T1000 (cell line): ENCODE measurements around the gene TGFB1.
"Not testable (repeated sequence)": the region's sequence is repeated elsewhere in the genome, so short reads cannot be mapped to it uniquely, and the experiment has no call there.

Source experiments
- DNase-seq: peaks from one replicate; lab custom pipeline; 2025; ENCODE audit warnings: mixed read lengths; lab: John Stamatoyannopoulos, UW

TGFB1 gene

DNA sequence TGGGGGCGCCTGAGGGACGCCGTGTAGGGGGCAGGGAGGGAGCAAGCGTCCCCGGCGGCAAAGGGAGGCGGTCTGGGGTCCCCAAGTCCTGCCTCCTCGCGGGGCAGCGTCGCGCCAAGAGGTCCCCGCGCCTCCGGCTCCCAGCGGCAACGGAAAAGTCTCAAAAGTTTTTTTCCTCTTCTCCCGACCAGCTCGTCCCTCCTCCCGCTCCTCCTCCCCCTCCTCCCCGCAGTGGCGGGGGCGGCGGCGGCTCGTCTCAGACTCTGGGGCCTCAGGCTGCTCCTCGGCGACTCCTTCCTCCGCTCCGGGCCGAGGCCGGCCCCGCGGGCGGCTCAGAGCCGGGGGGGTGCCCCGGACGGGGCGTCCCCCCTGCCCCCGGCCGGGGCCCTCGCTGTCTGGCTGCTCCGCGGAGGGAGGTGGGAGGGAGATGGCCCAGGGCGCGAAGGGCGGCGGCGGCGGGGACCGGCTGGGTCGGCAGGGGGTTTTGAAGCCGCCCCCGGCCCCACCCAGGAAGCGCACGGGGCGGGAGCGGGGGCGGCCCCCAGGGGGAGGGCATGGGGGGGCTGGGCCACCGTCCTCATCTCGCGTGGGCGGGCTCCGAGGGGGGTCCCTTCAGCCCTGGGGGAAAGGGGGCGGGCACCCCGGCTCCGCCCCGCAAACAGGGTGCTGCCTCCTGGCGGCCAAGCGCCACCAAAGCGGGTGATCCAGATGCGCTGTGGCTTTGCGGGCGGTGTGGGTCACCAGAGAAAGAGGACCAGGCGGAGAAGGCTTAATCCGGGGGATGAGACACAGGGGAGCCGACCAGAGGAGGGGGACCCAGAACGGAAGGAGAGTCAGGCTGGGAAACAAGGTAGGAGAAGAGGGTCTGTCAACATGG lies at the start of gene TGFB1:
TGFB1 (minus strand) TSS at position 457 of the 877 bp plus-strand sequence. CDS start 878 bp downstream, outside the sequence.
- DNase-seq: peak; percentile 81

DNA sequence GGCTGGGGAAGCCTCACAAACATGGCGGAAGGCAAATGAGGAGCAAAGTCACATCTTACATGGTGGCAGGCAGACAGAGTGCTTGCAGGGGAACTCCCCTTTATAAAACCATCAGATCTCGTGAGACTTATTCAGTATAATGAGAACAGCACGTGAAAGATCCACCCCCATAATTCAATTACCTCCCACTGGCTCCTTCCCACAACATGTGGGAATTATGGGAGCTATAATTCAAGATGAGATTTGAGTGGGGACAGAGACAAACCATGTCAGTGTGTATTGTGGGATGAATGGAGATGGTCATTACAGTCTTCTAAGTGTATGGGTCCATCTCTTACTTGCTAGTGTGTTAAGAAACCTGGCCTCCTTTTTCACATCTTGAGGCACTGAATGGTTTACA lies 48.3 kb upstream of the TGFB1 start:
- DNase-seq: no peak

DNA sequence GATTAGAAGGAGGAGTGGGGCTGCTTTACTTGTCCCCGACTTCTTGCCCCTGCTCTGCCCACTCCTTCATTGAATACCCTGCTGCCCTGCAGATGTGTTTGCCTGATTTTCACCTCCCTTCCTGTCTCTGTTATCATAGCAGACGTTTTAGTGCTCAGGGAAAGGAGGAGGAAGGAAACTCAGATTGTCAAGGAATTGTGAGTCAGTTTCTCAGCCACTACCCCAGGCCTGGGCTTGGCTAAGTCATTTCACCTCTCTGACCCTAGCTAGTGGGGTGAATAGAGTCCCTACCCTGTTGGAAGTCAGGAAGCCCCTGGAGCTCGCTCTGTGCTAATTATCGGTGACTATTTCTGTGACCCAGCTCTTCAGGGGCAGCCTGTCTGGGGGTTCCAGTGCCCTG lies 47.8 kb upstream of the TGFB1 start:
- DNase-seq: no peak

DNA sequence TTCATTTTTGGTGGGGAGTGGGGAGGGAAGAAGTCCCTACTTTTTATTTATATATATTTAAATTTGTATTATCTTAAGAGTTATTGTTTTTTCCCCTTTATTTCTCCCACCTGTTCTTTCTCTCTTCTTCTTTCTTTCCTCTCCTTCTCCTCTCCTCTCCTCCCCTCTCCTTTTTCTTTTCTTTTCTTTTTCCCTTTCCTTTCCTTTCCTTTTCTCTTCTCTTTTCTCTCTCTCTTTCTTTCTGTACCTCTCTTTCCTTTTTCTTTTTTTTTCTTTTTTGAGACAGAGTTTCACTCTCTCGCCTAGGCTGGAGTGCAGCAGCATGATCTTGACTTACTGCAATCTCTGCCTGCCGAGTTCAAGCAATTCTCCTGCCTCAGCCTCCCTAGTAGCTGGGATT lies 45.8 kb upstream of the TGFB1 start:
- DNase-seq: no peak

DNA sequence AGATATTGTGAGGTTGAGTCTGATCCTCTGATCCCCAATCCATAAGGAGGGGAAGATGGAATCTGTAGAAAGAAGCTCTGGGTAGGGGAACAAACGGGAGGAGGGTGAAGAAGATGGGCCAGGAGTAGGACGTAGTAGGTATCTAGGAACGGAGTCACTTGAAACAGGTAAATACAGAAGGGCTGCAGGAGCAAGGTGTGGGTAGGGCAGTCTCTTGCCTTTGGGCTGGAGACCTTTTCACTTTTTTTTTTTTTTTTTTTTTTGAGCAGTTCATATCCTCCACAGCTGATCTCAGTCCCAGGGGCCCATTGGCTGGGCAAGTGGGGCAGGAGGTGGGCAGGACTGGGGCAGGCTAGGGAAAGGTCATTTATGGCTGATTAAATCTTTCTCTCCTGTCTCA lies 45.4 kb upstream of the TGFB1 start:
- DNase-seq: no peak

DNA sequence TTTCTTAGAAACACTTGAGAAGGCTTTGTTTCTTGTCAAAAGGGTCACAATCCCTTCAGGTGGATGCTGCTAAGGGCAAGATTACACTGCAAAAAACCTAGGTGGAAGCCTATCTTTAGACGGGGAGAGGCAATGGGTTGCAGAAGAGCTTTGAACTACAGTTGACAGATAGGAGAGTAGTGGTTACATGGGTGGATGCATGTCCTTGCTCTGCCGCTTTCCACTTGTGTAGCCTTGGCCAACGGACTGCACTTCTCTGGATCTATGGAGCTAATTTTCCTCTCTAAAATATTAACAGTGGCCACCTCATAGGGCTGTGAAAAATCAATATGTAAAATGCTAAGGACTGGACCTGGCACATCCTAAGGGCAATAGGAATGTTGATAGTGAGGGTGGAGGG lies 44.9 kb upstream of the TGFB1 start:
- DNase-seq: no peak

DNA sequence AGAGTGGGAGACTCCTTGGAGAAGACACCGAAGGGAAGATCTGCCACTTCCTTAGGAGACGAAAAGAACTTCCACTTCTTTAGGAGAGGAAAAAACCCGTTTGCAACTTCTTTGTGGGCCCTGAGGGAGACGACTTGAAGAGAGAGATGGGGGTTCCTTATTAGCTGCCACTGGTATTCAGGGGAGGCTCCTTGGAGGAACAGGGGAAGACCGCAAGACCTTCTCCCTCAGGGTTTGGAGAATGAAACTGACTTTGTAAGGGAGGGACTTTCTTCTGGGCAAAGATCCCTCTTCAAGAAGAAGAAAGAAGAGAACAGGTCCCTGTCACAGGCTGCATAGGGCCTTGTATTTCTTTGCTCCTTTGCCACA lies 44.3 kb upstream of the TGFB1 start:
- DNase-seq: no peak

DNA sequence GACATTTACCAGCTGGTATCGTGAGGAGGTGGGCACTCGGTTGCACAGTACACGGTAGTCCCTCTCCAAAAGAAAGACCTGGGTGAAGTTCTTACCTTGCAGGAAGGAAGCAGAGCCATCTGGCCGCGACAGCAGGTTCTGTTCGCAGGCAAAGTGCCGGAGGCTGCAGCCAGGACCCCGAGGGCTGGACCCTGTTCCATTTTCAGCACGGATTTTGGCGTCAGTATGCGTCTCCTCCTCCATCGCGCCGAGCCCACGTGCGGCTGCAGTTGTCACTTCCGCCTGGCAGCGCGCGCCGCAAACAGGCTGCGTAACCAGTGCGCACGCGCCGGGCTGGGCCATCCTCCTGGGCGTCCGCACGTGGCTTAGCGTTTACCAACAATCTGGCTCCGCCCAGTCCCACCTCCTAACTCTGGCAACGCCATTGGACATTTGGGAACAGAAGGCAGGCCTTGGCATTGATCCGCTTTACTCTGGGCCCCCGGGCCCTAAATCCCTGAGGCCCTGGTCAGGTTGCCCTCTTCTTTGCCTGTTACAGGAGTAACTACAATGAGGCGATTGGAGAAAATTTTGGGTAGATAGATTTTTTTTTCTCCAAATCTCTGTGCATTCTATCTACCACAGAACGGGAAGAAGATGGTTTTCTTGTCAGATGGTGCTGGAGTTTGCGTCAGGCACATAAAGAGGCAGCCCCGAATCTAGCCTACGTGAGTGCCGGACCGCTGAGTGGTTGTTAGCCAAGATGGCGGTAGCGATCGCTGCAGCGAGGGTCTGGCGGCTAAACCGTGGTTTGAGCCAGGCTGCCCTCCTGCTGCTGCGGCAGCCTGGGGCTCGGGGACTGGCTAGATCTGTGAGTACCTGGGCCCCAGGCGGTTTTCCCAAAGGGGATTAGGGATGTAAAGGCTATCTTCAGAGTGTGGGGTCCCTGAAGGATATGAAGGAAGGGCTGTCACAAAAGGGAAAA lies 43.6 kb upstream of the TGFB1 start, which contains the start of the genes BCKDHA and EXOSC5:
BCKDHA (plus strand) TSS at position 733 of the 964 bp plus-strand sequence; CDS start at position 743, 10 bp downstream.
EXOSC5 (minus strand) TSS at position 274 of the 964 bp plus-strand sequence; CDS start at position 243, 31 bp downstream.
- DNase-seq: peak; percentile 98

DNA sequence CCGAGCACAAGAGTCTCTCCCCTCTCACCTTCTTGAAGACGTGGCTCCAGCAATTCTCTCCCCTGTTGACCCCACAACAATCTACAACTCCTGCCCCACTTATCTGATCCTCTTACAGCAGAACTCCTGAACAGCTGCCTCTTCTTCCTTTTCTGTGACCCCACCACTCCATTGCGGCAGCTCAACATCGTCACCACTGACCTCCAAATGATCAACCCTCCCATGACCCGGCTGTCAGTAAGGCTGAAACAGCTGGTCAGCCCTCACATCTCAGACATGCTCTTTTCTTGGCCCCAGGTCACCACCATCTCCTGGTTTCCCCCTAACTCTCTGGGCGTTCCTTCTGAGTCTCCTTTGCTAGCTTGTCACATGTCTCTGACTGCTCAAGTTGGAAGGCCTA lies 41.6 kb upstream of the TGFB1 start:
- no peak for DNase-seq

DNA sequence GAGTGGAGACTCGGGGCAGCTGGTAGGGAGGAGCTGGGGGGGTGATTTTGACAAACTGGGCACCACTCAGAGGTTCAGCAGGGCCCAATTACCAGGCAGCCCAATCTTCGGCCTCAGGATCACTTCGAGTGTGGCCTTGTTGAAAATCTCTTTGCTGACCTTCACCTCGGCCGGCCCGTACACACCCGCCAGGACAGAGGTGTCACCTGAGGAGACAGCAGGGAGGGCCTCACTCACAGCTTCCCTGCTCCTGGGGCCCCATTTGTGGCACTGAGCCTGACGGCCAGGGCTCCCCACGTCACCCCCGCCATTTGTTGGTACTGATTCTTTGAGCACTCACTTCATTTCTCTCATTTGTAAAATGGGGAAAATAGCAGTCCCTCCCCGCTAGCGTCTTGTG lies 39.1 kb upstream of the TGFB1 start:
- DNase-seq: no peak

DNA sequence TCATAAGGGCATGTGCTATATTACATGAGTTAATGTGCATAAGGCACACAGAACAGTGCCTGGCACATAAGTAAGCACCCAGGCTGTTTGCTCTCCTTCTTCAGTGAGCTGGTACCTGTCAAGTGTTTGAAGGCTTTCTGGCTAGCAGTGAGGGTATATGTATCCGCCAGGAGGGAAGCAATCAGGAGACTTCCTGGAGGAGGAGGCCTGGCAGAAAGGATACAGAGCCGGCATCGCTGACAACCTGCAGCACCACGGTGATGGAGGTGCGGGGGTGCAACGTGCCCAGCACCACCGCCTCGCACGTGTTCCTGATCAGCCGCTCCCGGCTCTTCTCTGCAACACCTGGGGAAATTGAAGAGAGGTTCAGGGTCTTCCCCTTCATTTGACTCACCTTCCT lies 37.9 kb upstream of the TGFB1 start:
- DNase-seq: no peak

DNA sequence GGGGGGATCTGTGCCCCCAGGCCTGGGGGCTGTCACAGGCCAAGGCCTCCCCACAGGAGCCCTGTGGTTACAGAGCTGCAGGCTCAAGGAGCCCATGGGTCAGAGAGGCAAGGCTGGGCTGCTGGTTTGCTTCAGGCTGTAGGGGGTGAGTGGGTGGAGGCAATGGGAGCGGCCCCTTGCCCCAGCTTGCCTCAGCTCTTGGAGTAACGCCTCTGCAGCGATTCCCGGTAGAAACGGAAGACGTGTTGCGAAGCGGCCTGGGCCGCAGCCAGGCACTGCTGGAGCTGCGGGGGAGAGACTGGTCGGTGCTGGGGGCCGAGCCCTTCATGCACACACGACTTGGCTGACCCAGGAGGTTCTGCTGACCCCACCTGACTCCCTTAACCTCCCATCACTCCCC lies 32.7 kb upstream of the TGFB1 start:
- DNase-seq: no peak

DNA sequence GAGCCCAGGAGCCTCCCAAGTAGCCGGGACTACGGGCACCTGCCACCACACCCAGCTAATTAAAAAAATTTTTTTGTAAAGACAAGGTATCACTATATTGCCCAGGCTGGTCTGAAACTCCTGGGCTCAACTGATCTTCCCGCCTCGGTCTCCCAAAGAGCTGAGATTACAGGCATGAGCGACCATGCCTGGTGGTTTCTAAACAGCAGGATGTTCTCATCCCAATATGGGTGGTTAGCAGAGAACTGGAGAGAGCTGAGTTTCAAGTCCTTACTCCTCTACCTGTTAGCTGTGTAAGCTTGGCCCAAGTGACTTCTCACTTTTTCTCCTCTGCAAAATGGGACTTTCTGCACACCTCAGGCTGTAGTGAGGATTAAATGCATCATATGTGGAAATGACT lies 30.6 kb upstream of the TGFB1 start:
- DNase-seq: no peak

DNA sequence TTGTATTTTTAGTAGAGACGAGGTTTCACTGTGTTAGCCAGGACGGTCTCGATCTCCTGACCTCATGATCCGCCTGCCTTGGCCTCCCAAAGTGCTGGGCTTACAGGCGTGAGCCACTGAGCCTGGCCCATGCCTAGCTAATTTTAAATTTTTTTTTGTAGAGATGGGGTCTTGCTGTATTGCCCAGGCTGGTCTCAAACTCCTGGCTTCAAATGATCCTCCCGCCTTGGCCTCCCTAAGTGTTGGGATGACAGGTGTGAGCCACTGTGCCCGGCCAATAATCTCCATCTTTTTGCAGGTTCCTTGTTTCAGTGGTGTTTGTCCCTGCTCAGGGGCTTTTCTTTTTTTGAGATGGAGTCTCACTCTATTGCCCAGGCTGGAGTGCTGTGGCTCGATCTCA lies 27.8 kb upstream of the TGFB1 start:
- DNase-seq: not testable (repeated sequence)

DNA sequence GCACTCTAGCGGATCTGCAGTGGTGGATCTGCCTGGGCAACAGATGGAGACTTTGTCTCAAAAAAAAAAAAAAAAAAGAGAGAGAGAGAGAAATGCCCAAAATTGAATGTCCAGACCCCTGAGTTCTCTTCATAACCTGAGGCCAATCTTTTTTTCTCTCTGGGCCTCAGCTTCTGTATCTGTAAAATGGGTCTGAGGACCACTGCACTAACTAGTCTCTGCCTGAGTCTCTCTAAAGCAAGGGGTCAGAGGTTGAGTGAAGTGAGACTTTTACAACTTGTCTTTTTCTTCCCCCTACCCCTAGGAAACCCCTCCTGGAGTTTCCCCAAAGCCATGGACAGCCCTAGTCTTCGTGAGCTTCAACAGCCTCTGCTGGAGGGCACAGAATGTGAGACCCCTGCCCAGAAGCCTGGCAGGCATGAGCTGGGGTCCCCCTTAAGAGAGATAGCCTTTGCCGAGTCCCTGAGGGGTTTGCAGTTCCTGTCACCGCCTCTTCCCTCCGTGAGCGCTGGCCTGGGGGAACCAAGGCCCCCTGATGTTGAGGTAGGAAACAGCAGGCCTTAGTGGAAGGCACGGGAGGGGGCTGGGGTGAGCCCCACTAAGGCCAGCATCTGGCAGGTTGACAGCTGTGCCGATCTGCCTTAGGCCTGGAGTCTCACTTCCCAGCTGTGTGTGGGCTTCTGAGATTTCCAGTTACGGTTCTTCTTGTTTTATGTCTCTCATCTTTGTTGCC lies 24.4 kb upstream of the TGFB1 start:
- no peak for DNase-seq

DNA sequence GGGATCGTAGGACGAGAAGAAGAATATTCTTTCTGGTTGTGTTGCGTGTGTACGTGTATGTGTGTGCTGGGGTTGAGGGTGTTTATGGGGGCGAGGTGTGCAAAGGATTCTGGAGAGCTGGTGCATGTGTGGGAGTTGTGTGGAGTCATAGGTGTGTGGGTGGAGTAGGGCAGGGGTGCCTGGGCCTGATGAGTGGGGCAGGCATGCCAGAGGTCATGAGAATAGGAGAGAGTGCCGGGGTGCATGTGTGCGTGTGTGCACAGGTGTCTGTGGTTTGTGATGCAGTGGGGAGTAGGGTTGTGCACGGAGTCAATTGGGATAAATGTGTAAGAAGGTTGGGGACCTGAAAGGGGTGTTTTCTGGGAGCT lies 23.3 kb upstream of the TGFB1 start:
- no peak for DNase-seq

DNA sequence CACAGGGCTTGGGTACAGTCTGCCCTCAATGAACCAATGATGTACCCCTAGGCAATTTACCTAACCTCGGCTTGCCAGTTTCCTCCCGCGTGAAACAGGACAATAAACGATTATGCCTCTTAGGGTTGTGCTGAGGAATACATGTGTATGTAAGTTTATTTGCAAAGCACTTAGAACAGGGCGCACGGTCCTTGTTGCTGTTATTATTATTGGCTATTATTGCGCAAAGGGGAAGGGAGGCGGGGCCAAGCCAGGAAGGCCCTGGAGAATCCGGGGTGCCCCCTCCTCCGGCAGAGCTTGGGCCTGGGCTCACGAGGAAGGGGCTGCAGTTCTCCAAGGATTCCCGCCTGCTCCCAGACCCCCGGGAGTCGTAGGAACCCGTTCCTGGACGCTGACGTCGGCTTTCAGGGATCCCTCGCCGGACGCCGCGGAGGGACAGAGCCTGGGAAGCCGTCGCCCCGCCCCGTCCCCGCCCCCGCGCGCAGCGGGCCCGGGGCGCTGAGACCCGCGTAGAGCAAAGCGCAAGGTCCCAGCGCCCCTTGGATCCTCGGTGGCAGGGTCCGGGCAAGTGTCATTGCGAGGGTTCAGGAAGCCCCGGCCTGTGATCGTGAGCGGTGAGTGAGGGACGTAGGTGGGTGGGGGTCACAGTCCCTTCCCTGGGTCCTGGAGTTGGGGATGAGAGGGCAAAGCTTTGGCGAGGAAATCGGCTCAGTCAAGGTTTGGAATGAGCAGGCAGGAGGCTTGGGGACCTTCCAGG lies 22.7 kb upstream of the TGFB1 start, which contains the start of gene TMEM91:
TMEM91 (plus strand) TSS at position 293 of the 757 bp plus-strand sequence. CDS start 1,777 bp downstream, outside the sequence.
- DNase-seq: no peak

DNA sequence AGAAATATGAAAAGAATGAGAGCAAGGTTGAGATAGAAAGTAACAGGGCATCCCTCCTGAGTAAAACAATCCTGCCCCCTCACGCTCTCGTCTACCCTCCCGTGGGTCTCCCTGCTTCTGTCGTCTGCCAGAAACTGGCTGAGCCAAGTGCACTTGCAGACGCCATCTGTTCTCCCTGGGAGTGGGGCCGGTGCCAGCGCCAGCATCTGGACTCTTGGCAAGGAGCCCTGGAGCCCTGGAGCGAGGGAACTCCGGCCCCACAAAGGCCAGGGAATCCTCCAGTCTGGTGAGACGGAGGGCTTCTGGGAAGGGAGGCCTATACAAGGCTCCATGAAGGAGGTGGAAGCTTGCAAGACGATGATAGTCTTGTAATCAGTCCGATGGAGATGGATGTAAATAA lies 20.3 kb upstream of the TGFB1 start:
- DNase-seq: peak; percentile 6

DNA sequence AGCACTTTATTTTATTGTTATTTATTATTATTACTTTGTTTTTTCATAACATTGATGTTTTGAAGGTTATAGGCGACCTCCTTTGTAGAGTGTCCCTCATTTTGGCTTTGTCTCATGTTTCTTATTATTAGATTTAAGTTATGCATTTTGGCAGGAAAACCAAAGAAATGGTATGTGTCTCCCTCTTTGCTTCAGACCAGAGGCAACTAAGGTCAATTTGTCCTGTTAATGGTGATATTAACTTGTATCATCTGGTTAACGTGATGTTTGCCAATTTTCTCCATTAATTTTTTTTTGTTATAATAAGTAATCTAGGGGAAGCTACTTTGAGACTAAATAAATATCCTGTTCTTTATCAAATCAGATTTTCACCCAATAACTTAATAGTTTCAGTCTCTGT lies 18.8 kb upstream of the TGFB1 start:
- no peak for DNase-seq

DNA sequence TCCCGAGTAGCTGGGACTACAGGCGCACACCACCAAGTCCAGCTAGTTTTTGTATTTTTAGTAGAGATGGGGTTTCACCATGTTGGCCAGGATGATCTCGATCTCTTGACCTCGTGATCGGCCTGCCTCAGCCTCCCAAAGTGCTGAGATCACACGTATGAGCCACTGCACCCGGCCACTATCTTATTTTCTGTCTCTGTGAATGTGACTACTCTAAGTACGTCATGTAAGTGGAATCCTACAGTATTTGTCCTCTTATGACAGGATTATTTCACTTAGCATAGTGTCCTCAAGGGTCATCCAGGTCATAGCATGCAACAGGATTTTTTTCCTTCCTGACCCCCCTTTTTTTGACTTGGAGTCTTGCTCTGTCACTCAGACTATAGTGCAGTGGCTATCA lies 17.8 kb upstream of the TGFB1 start:
- no peak for DNase-seq

DNA sequence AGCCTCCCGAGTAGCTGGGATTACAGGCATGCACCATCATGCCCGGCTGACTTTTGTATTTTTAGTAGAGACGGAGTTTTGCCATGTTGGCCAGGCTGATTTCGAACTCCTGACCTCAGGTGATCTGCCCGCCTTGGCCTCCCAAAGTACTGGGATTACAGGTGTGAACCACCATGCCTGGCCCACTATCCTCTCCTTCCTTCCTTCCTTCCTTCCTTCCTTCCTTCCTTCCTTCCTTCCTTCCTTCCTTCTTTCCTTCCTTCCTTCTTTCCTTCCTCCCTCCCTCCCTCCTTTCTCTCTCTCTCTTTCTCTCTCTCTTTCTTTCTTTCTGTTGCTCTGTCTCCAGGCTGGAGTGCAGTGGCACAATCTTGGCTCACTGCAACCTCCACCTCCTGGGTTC lies 17.4 kb upstream of the TGFB1 start:
- DNase-seq: not testable (repeated sequence)
